Right lobe of liver (tissue), 6 donors: ENCODE measurements around the gene RAB40A. TPM values are rescaled to one million over a fixed set of nuclear protein-coding genes. Genes with fewer than 3 reads are reported as not detected.

Source experiments
- ATAC-seq, 4 donors: fragments of 200-7000 bp; cut with Tn5 transposase; one replicate each; pipeline ENCODE4 v1.9.1; 2020; ENCODE audit warnings: mild to moderate bottlenecking in 4 of 4, moderate library complexity in 4 of 4
- DNase-seq, 3 donors: peaks; one replicate each; pipeline ENCODE4 v3.0.0-alpha.2; 2020
- H3K27ac ChIP-seq, 3 donors: fragments of 200-600 bp; one replicate each; pipeline ENCODE4 v1.8.0; 2022
- H3K27me3 ChIP-seq, 2 donors: fragments of 200-600 bp; one replicate each; pipeline ENCODE4 v1.8.0; 2022
- H3K36me3 ChIP-seq, 4 donors: fragments of 200-600 bp; sonication (generic) in 1 of 4; one replicate each; pipeline versions ENCODE4 v1.5.1 to v1.8.0; 2017 to 2022; ENCODE audit warnings: control low read depth in 1 of 4
- H3K4me1 ChIP-seq, 4 donors: fragments of 200-600 bp; sonication (generic) in 1 of 4; one replicate each; pipeline versions ENCODE4 v1.5.1 to v1.8.0; 2017 to 2022; ENCODE audit warnings: control low read depth in 1 of 4
- H3K4me3 ChIP-seq, 3 donors: fragments of 200-600 bp; one replicate each; pipeline ENCODE4 v1.8.0; 2022
- H3K9me3 ChIP-seq, 4 donors: fragments of 200-600 bp; sonication (generic) in 1 of 4; one replicate each; pipeline versions ENCODE4 v1.5.1 to v1.8.0; 2017 to 2022; ENCODE audit warnings: control low read depth in 1 of 4
- POLR2A ChIP-seq: fragments of 450-650 bp; IDR thresholded peaks from one replicate; pipeline ENCODE4 v1.6.1; 2017; ENCODE audit warnings: antibody characterized with exemption, mild to moderate bottlenecking
- WGBS: methylation state at CpG from one replicate; pipeline ENCODE4 v1.1.6; 2018; ENCODE audit warnings: low coverage, low lambda C conversion rate; ENCODE audit not compliant: insufficient coverage; ENCODE audit errors: missing lambda C conversion rate; 5-methylcytosine and 5-hydroxymethylcytosine counted together
- intact Hi-C, 2 donors: fragments of 100-400 bp; cut with DNase I; formaldehyde crosslinking; loops; one replicate each; pipeline versions ENCODE4 v1.11.2 to v1.14.1; 2022
- total RNA-seq, 6 experiments: library from RNA; depleted of rRNA in 2 of 6; stranded (reverse); fragments of >200 nt in 2 of 6; fragmentation: NEBNext Ultra II Directional in 3 of 6; extraction: Animal tissue kit (Norgen Biotek cat#: 25700) in 3 of 6; gene quantifications; one replicate each; pipeline versions ENCODE4 v1.1.0 to v1.2.4, GENCODE V29; 2016 to 2023
- TF ChIP-seq, protein P1 (sequence below), 4 donors: fragments of 200-600 bp in 3 of 4; fragments of 450-650 bp in 1 of 4; IDR thresholded peaks; one replicate each; pipeline versions ENCODE4 v1.5.1 to v1.8.0; 2016 to 2022; ENCODE audit warnings: antibody characterized with exemption in 4 of 4, mild to moderate bottlenecking in 2 of 4
- donor health status: DM: no; HTN: yes; CAD: no.
- donor health status: DM: no; HTN: no; CAD: no.
- donor health status: DM: no; HTN: no; CAD: no.
- donor health status: DM: no; HTN: yes; CAD: no.
- donor health status: DM: no; HTN: yes; CAD: no.

Gene RAB40A
- total RNA-seq, 6 experiments from 2014 or later, result 0.12 to 0.49 (median 0.24) TPM; not detected in 2

DNA sequence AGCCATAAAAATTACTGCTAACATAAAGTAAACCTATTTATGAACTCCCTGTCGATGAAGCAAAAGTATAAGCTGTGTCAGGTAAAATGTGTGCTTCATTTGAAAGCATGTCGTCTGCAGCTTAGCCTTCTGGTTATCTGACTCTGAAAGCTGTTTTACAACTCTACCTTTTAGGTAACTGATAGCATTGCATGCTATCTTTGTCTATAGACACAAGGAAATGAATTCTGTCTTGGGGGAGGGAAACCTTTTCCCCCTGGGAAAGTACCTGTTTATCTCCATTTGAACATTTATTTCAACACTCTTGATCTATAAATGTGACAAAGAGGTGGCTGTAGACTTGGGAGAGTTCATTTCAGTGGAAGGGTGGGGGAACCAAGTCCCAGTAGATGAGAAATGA, 51.4 kb downstream of the RAB40A start:
- H3K4me3 ChIP-seq, result no peak overlapping the region
- no peak for ATAC-seq
- no peak for TF ChIP-seq POLR2A
- TF ChIP-seq, protein P1, sequence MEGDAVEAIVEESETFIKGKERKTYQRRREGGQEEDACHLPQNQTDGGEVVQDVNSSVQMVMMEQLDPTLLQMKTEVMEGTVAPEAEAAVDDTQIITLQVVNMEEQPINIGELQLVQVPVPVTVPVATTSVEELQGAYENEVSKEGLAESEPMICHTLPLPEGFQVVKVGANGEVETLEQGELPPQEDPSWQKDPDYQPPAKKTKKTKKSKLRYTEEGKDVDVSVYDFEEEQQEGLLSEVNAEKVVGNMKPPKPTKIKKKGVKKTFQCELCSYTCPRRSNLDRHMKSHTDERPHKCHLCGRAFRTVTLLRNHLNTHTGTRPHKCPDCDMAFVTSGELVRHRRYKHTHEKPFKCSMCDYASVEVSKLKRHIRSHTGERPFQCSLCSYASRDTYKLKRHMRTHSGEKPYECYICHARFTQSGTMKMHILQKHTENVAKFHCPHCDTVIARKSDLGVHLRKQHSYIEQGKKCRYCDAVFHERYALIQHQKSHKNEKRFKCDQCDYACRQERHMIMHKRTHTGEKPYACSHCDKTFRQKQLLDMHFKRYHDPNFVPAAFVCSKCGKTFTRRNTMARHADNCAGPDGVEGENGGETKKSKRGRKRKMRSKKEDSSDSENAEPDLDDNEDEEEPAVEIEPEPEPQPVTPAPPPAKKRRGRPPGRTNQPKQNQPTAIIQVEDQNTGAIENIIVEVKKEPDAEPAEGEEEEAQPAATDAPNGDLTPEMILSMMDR (IDR thresholded peaks at IDR 0.05), result no peak
- 41% methylated on average over 2 of the region's 2 CpGs for WGBS
- intact Hi-C loops, result loop anchor here in 1 of 2 donors (10.0 kb wide), 1 partner anchor 123 kb away; no protein-coding TSS in a partner anchor
- no peaks in the 10 kb centered on the region for H3K36me3 ChIP-seq
- H3K27me3 ChIP-seq, result no peaks in the 10 kb centered on the region
- no peak for DNase-seq
- no peaks in the 10 kb centered on the region for H3K4me1 ChIP-seq
- H3K9me3 ChIP-seq, result no peaks in the 10 kb centered on the region
- no peak overlapping the region for H3K27ac ChIP-seq

DNA sequence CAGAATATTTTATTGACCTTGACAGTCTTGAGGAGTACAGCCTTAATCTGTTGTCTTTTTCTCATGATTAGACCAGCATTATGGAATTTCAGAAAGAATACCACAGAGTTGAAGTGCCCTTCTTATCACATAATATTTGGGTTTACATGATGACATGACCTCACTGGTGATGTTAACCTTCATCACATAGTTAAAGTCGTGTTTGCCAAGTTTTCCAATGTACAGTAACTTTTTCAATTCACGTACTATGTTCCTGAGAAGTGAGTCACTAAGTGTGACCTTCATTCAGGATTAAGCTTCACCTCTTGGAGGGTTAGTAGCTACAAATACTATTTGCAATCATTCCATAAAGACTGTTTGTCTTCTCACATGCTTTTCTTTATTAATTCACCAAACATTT, 52.1 kb downstream of the RAB40A start:
- intact Hi-C loops, result loop anchor here in 1 of 2 donors (10.0 kb wide), 1 partner anchor 122 kb away; no protein-coding TSS in a partner anchor
- Histone ChIP-seq H3K27ac (no peak overlapping the region), H3K36me3 (no peaks in the 10 kb centered on the region), H3K27me3 (no peaks in the 10 kb centered on the region), H3K9me3 (no peaks in the 10 kb centered on the region), H3K4me1 (no peaks in the 10 kb centered on the region), H3K4me3 (no peak overlapping the region)
- ATAC-seq (no peak), DNase-seq (no peak)
- TF ChIP-seq POLR2A, result no peak
- TF ChIP-seq, protein P1 (IDR thresholded peaks at IDR 0.05), result no peak
- 28% methylated on average over 2 of the region's 2 CpGs for WGBS

DNA sequence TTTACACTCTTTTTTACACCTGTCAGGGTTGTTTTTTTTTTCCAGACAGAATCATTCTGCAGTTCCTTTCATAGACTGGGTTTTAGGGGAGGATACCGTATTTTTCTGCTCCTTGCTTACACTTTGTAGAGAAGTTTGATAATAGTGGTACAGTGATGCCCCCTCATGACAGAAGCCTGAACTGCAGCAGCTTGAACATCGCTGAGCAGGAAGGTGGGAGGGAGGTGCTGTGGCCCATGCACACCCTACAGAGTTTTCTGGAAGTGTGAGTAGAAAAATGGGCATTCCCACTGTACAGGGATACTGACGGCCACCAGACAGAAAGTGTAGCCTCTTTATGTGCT, 54.5 kb downstream of the RAB40A start:
- H3K27ac ChIP-seq, result no peak overlapping the region
- DNase-seq (peak in 2 of 3 donors; percentile 45 to 49), ATAC-seq (peak; percentile 93 to 98 (median 95))
- intact Hi-C loops, result loop anchor here in 1 of 2 donors (10.0 kb wide), 1 partner anchor 120 kb away; no protein-coding TSS in a partner anchor
- H3K9me3 ChIP-seq, result no peaks in the 10 kb centered on the region
- peak overlapping the region in 2 of 3 donors; percentile 7 to 18 for H3K4me3 ChIP-seq
- H3K27me3 ChIP-seq, result no peaks in the 10 kb centered on the region
- no peaks in the 10 kb centered on the region for H3K36me3 ChIP-seq
- H3K4me1 ChIP-seq, result no peaks in the 10 kb centered on the region
- TF ChIP-seq, protein P1 (IDR thresholded peaks at IDR 0.05), result peak; percentile 62 to 70 (median 62)
- TF ChIP-seq POLR2A, result no peak
- WGBS, result 4% methylated on average over 3 of the region's 3 CpGs

DNA sequence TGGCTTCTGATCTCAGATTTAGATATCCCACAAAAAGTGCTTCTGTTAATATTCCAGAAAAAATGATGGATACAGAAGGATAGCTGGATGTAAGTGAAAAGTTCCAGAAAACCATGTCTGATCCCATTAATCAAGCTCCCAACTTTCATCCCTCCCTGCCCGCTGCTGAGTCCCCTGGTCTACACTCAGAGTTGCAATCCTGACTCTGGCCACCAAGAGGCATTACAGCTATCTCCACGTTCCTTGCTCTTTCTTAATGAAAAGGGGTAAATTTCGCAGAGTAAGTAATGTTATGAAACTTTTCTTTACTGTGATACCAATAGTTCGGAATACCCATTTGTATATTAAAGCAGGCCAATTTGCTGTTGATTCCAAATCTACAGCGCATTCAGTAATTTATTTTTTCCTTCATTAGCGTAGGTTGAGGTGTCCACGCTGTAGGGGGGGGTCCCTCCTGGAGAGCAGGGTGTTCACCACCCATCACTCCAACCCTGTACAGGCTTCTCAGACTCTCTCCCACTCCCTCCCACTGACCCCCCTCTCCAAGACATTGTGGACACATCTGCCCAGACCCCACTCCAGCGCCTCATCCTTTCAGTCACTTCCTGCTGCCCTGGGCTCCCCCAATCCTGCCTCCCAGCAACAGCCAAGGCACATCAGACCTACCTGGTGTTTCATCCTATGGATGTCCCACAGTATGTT, 55.1 kb downstream of the RAB40A start:
- intact Hi-C loops, result loop anchor here in 1 of 2 donors (10.0 kb wide), 1 partner anchor 119 kb away; no protein-coding TSS in a partner anchor

More for the DNA sequence above, 55.1 kb downstream of the RAB40A start:
- no peak for DNase-seq
- TF ChIP-seq POLR2A, result no peak
- TF ChIP-seq, protein P1 (IDR thresholded peaks at IDR 0.05), result peak in 3 of 4 donors; percentile 15 to 27 (median 18)
- ATAC-seq, result peak; percentile 48 to 76 (median 63)
- 38% methylated on average over 8 of the region's 8 CpGs for WGBS
- H3K27me3 ChIP-seq, result no peaks in the 10 kb centered on the region
- H3K27ac ChIP-seq, result no peak overlapping the region
- H3K4me1 ChIP-seq, result no peaks in the 10 kb centered on the region
- no peaks in the 10 kb centered on the region for H3K36me3 ChIP-seq
- H3K9me3 ChIP-seq, result no peaks in the 10 kb centered on the region
- peak overlapping the region in 2 of 3 donors; percentile 7 to 18 for H3K4me3 ChIP-seq
